HCT116 (cell line): Measurements from ENCODE around the gene CFI. TPM values are rescaled to one million over a fixed set of nuclear protein-coding genes. Genes with fewer than 3 reads are reported as not detected.

Experiments
- ATAC-seq: fragments of 200-7000 bp; cut with Tn5 transposase; 2 replicates; pipeline ENCODE4 v1.9.1; 2020; ENCODE audit warnings: mild to moderate bottlenecking, moderate library complexity
- BruUV-seq: library from RNA; stranded (reverse); fragments of 400-500 nt; replicated peaks from 2 replicates; lab custom pipeline; 2021; lab: Mats Ljungman, UMichigan
- CTCF ChIA-PET: fragments of 300-600 bp; sonication (Branson Sonifier 250); formaldehyde crosslinking; loops from one replicate; lab custom pipeline; 2021; ENCODE audit warnings: antibody characterized with exemption; lab: Charles Lee
- POLR2A ChIA-PET: fragments of 300-600, 350-600 bp; sonication (Branson Sonifier 250); formaldehyde crosslinking; loops from one replicate; lab custom pipeline; 2021; ENCODE audit warnings: antibody characterized with exemption; lab: Charles Lee
- RAD21 ChIA-PET, 2 experiments: fragments of 300-600 bp; sonication (Branson Sonifier 250); formaldehyde crosslinking; loops; one replicate each; lab custom pipeline; 2023; ENCODE audit warnings: low total read pairs in 2 of 2; ENCODE audit not compliant: uncharacterized antibody in 2 of 2, unreplicated experiment in 2 of 2, low non-redundant PET in 1 of 2; lab: Charles Lee
- DNase-seq: peaks from one replicate; pipeline ENCODE4 v3.0.0-alpha.2; 2010; ENCODE audit warnings: low read depth, low spot score
- H2AFZ ChIP-seq: fragments of 200-600 bp; shearing (Covaris generic), sonication (generic); 2 replicates; pipeline ENCODE4 v1.6.1; 2017; ENCODE audit warnings: low read depth, mixed run types, mixed read lengths, antibody characterized with exemption, low read length; ENCODE audit not compliant: poor library complexity, severe bottlenecking
- H3K27ac ChIP-seq: 2 replicates; pipeline ENCODE4 v1.5.1; 2012; ENCODE audit warnings: low read depth, low read length
- H3K27me3 ChIP-seq: fragments of 200-600 bp; sonication (generic); 2 replicates; pipeline ENCODE4 v1.6.1; 2016; ENCODE audit warnings: mixed run types, low read length, mixed read lengths; ENCODE audit not compliant: insufficient read depth
- H3K36me3 ChIP-seq, 2 experiments: fragments of 200-500 bp in 1 of 2; fragments of 200-600 bp in 1 of 2; sonication (Bioruptor generic) in 1 of 2; sonication (generic) in 1 of 2; 2 replicates each; pipeline versions ENCODE4 v1.5.1 to v1.6.1; 2014 to 2016; ENCODE audit warnings: low read length in 2 of 2, inconsistent platforms in 1 of 2, mixed read lengths in 1 of 2, mixed run types in 1 of 2; ENCODE audit not compliant: insufficient read depth in 2 of 2, control insufficient read depth in 1 of 2
- H3K4me1 ChIP-seq, 2 experiments: fragments of 200-600 bp in 1 of 2; sonication (generic) in 1 of 2; 2 replicates each; pipeline versions ENCODE4 v1.5.1 to v1.6.1; 2012 to 2017; ENCODE audit warnings: low read length in 2 of 2, inconsistent platforms in 1 of 2, mild to moderate bottlenecking in 1 of 2, mixed read lengths in 1 of 2, mixed run types in 1 of 2, moderate library complexity in 1 of 2; ENCODE audit not compliant: insufficient read depth in 2 of 2, control insufficient read depth in 1 of 2
- H3K4me2 ChIP-seq: fragments of 200-600 bp; sonication (generic); 2 replicates; pipeline ENCODE4 v1.6.1; 2017; ENCODE audit warnings: mixed run types, low read length, mixed read lengths
- H3K4me3 ChIP-seq, 2 experiments: fragments of 200-600 bp in 1 of 2; sonication (generic) in 1 of 2; replicated peaks in 1 of 2; 2 replicates each; pipeline ENCODE4 v1.5.1; 2011 to 2016; ENCODE audit warnings: low read length in 2 of 2, control low read depth in 1 of 2, low read depth in 1 of 2, mild to moderate bottlenecking in 1 of 2, mixed read lengths in 1 of 2, mixed run types in 1 of 2
- H3K79me2 ChIP-seq: fragments of 200-600 bp; sonication (generic); 2 replicates; pipeline ENCODE4 v1.6.1; 2017; ENCODE audit warnings: mild to moderate bottlenecking, mixed run types, low read length, moderate library complexity, mixed read lengths; ENCODE audit not compliant: insufficient read depth
- H3K9ac ChIP-seq: fragments of 200-600 bp; sonication (generic); 2 replicates; pipeline ENCODE4 v1.6.1; 2016; ENCODE audit warnings: low read length, mixed read lengths
- H3K9me2 ChIP-seq: fragments of 200-600 bp; sonication (generic), shearing (Covaris generic); 2 replicates; pipeline ENCODE4 v1.6.1; 2017; ENCODE audit warnings: mixed run types, mild to moderate bottlenecking, moderate library complexity; ENCODE audit not compliant: insufficient read depth
- H3K9me3 ChIP-seq, 2 experiments: fragments of 200-500 bp in 1 of 2; fragments of 200-600 bp in 1 of 2; sonication (Bioruptor generic) in 1 of 2; sonication (generic) in 1 of 2; 2 replicates each; pipeline ENCODE4 v1.6.1; 2014 to 2017; ENCODE audit warnings: low read length in 2 of 2, mixed read lengths in 2 of 2, inconsistent platforms in 1 of 2, low read depth in 1 of 2, mild to moderate bottlenecking in 1 of 2, mixed run types in 1 of 2, moderate library complexity in 1 of 2; ENCODE audit not compliant: control insufficient read depth in 1 of 2, insufficient read depth in 1 of 2
- H4K20me1 ChIP-seq: fragments of 200-600 bp; sonication (generic), shearing (Covaris generic); 2 replicates; pipeline ENCODE4 v1.6.1; 2017; ENCODE audit warnings: mixed run types, mild to moderate bottlenecking, moderate library complexity; ENCODE audit not compliant: insufficient read depth
- ATF3 ChIP-seq: IDR thresholded peaks from 2 replicates; pipeline ENCODE4 v1.6.1; 2012
- CBX3 ChIP-seq: IDR thresholded peaks from 2 replicates; pipeline ENCODE4 v1.6.1; 2012; ENCODE audit warnings: low read depth
- EZH2 ChIP-seq: fragments of 200-600 bp; sonication (generic); IDR thresholded peaks from 2 replicates; pipeline ENCODE4 v1.6.1; 2017; ENCODE audit warnings: antibody characterized with exemption, mixed run types
- JUND ChIP-seq: IDR thresholded peaks from 2 replicates; pipeline ENCODE4 v1.6.1; 2012
- MAX ChIP-seq: IDR thresholded peaks from 2 replicates; pipeline ENCODE4 v1.6.1; 2012
- POLR2A ChIP-seq: IDR thresholded peaks from 2 replicates; pipeline ENCODE4 v1.7.0; 2011; ENCODE audit warnings: borderline replicate concordance; ENCODE audit not compliant: insufficient read depth, insufficient read length; ENCODE audit errors: extremely low read depth
- POLR2AphosphoS5 ChIP-seq: IDR thresholded peaks from 2 replicates; pipeline ENCODE4 v1.6.1; 2011; ENCODE audit warnings: mild to moderate bottlenecking, low read depth, low read length, moderate library complexity
- REST ChIP-seq: IDR thresholded peaks from 2 replicates; pipeline ENCODE4 v1.6.1; 2012; ENCODE audit warnings: low read depth
- SIN3A ChIP-seq: IDR thresholded peaks from 2 replicates; pipeline ENCODE4 v1.6.1; 2012; ENCODE audit warnings: low read depth
- SP1 ChIP-seq: IDR thresholded peaks from 2 replicates; pipeline ENCODE4 v1.6.1; 2012; ENCODE audit warnings: low read depth
- SRF ChIP-seq: IDR thresholded peaks from 2 replicates; pipeline ENCODE4 v1.6.1; 2012; ENCODE audit warnings: low read depth
- TCF7L2 ChIP-seq: IDR thresholded peaks from 2 replicates; pipeline ENCODE4 v1.7.0; 2011; ENCODE audit warnings: borderline replicate concordance, inconsistent platforms; ENCODE audit not compliant: insufficient read depth, insufficient read length; ENCODE audit errors: extremely low read depth
- YY1 ChIP-seq: IDR thresholded peaks from 2 replicates; pipeline ENCODE4 v1.6.1; 2011; ENCODE audit warnings: low read length, low read depth, moderate library complexity, mild to moderate bottlenecking; ENCODE audit not compliant: insufficient replicate concordance; ENCODE audit errors: extremely low read depth
- ZBTB33 ChIP-seq: IDR thresholded peaks from 2 replicates; pipeline ENCODE4 v1.6.1; 2011; ENCODE audit warnings: mild to moderate bottlenecking, low read length, moderate library complexity; ENCODE audit not compliant: insufficient replicate concordance; ENCODE audit errors: extremely low read depth
- ZNF274 ChIP-seq: fragments of 200-500 bp; sonication (Bioruptor generic); IDR thresholded peaks from 2 replicates; pipeline ENCODE4 v1.6.1; 2014; ENCODE audit warnings: mild to moderate bottlenecking, low read depth, low read length, inconsistent platforms
- intact Hi-C: fragments of 100-400 bp; cut with micrococcal nuclease; formaldehyde crosslinking; loops from 2 replicates; pipeline ENCODE4 v1.10.0; 2022
- total RNA-seq: library from RNA; stranded (reverse); gene quantifications from one replicate; pipeline ENCODE4 v1.2.1, GENCODE V29; 2021; ENCODE audit not compliant: unreplicated experiment

CFI gene
- total RNA-seq, 1 experiment from 2014 or later, result 0.84 TPM

GRCh38 chr4:109708435-109708834, 93.4 kb downstream of the CFI start (continued):
- TF ChIP-seq REST (no peak), POLR2A (no peak), SIN3A (no peak), CBX3 (no peak), ZNF274 (no peak), YY1 (no peak)

GRCh38 chr4:109703664-109704361, 98.0 kb downstream of the CFI start:
- H3K27ac ChIP-seq, result peak overlapping the region; percentile 74
- H3K9me3 ChIP-seq, result no peaks in the 10 kb centered on the region
- no peak overlapping the region for H2AFZ ChIP-seq
- DNase-seq (no peak), ATAC-seq (no peak)
- no peaks in the 10 kb centered on the region for H3K27me3 ChIP-seq
- POLR2A ChIA-PET, result no interaction called here
- H3K4me1 ChIP-seq, result peaks cover 13 to 21% of the 10 kb centered on the region in 2 experiments; a peak in 3 of 4 replicates
- H3K9ac ChIP-seq, result peak overlapping the region; percentile 65
- no peaks in the 10 kb centered on the region for H3K36me3 ChIP-seq
- intact Hi-C loops, result loop anchor here (5.0 to 10.0 kb wide), 4 partner anchors 98 to 279 kb away; partner anchors contain the start of genes CFI and GAR1
- BruUV-seq, result no TSS peak
- TF ChIP-seq CBX3, result no peak
- TF ChIP-seq MAX, result no peak
- no peak for TF ChIP-seq ATF3
- TF ChIP-seq SP1, result no peak
- no peak for TF ChIP-seq TCF7L2
- TF ChIP-seq SRF, result no peak
- no peak for TF ChIP-seq POLR2A
- no peak for TF ChIP-seq EZH2
- no peak for TF ChIP-seq POLR2AphosphoS5
- no peak for TF ChIP-seq ZBTB33
- no peak for TF ChIP-seq JUND
- CTCF ChIA-PET, result interaction anchor here (1.1 to 1.9 kb wide), 4 partner anchors 100 to 276 kb away, joined by 4 to 10 read pairs (median 4); no protein-coding TSS in a partner anchor
- peak overlapping the region; percentile 71 to 72 for H3K4me3 ChIP-seq
- H3K4me2 ChIP-seq, result peak overlapping the region; percentile 84
- H4K20me1 ChIP-seq, result no peaks in the 10 kb centered on the region
- H3K9me2 ChIP-seq, result no peaks in the 10 kb centered on the region
- RAD21 ChIA-PET, result interaction anchor here in 1 of 2 experiments (1.2 kb wide), 1 partner anchor 26 kb away, joined by 4 read pairs; the partner anchor contains the start of gene PLA2G12A
- no peaks in the 10 kb centered on the region for H3K79me2 ChIP-seq
